GM19328 (cell line): ENCODE measurements around the gene SLC24A3.
"Not testable (repeated sequence)": the region's sequence is repeated elsewhere in the genome, so short reads cannot be mapped to it uniquely, and the experiment has no call there.

ENCODE experiments used
- ATAC-seq: cut with Tn5 transposase; IDR thresholded peaks from one replicate; pipeline ENCODE4 v1.9.1; 2021; ENCODE audit warnings: mild to moderate bottlenecking, moderate library complexity; ENCODE audit not compliant: unreplicated experiment

The SLC24A3 gene

DNA sequence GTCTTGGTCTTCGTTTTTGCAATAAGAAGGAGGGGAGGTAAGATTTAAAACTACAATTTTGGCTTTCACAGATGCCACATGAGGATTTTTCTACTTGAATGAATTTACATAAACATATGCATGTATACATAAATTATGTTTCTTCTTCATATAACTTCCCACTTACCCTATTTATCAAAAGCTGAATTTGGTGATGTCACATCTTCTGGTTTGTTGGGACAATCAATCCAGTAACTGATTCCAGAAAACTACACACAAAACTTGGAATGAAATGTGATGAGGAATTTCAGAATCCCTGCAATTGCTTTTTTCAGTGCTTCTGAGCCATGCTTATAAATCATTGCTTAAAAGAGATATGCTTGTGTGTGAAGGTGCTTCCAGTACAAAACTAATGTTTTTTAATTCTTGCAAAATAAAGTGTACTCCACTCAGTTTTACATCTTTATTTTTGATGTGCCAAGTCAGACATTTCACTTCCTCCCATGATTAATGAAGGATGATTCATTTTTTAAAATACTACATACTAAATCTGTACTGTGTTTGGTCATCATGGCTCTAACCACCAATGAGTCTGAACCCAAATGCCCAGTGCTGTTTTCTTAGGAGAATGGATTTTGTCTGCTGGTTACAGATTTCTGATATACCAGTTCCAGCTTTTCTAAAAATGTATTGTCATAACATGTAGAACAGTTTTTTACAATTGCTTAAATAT is 513.5 kb downstream of the SLC24A3 start:
- ATAC-seq: no peak

DNA sequence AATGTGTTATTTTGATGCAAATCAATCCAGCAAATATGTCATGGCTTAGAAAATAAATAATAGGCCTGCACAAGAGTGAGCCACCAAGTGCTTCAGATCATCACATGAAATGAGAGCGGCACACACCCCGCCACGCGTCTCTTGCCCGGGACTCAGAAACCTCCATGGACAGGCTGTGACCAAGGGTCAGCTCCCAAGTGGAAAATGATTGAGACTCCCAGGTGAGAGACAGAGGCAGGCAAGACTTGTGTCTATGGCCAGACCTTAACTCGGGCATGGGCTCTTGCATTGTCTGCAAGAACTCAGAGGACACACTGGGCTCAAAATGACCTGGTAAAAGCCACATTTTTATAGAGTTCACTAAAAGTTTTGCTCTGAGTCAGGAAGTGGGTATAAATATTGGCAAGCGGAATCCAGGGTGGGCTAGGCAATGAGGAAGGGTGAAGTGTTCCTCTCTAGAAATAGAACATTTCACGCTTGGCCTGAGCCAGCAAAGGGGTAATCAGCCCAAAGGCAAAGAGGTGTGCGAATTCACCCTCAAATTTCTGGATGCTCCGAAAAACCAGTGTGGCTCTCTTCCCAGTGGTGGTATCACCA is 514.9 kb downstream of the SLC24A3 start:
- no peak for ATAC-seq

DNA sequence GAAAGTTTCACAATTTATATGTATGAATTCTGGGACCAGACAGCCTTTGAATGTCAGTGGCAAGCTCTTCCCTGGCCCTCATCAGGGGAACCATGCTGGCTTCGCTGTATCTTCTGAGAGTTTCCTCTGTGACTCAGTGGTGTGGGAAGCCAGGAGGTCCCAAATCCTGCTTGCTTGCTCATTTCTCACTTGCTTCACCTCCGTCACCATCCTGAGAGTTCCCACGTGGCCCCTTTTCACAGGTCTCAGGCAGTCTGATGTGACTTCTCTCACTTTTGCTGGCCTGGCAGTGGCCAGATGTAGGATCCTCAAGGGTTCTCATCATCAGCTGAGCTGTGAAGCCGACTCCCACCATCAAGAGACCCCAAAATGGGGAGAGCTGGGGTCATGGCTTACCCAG is 517.2 kb downstream of the SLC24A3 start:
- no peak for ATAC-seq

DNA sequence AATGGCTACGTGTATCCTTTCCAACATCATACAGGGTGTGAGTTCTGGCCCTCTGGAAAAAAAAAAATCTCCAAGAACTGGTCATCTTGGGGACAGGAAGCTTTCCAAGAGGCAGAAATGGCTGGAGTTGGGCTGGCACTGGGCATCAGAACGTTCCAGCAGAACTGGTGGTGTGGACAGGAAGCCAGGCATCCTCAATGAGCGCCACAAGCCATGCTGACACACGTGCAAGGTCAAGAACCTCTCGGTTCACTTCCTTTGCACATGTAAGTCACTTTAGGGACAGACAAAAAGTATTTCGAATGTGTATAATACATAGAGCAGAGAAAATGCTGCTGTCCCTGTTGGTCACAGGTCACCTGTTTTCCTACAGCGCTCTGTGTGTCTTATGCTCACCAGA is 518.3 kb downstream of the SLC24A3 start:
- ATAC-seq: no peak

DNA sequence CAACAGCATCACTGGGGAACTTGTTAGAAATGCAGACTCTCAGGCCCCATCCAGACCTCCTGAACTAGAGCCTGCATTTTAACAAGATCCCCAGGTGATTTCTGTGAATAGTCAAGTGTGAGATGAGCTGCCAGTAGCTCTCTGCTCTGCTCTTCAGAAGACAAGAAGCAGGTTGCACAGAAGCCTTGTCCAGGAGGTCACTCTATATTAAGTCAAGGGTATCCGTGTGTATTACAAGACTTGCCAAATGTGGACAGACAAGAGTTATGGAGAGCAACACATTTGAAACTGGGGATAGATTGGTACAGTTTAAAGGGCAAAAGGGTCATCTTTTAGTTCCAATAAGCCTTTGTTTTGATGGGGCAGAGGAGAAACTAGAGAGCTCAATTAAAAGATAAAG is 522.4 kb downstream of the SLC24A3 start:
- ATAC-seq: no peak

DNA sequence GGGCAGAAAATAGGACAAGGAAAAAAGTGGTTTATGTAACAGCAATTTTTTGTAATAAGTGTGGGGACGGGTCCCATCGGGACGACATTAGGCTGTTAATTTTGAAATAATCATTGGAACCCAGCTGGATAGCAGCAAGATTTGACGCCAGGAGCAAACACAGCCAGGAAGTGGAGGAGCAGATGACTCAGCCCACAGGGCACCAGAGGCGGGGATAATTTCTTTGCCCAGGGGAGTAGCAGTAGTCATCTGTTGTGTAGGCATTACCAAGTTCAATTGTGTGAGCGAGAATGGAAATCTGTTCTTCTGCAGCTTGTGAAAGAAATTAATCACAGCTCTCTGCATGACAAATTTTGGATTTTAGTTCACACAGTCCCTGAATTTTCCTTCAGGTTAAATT is 523.0 kb downstream of the SLC24A3 start:
- no peak for ATAC-seq

DNA sequence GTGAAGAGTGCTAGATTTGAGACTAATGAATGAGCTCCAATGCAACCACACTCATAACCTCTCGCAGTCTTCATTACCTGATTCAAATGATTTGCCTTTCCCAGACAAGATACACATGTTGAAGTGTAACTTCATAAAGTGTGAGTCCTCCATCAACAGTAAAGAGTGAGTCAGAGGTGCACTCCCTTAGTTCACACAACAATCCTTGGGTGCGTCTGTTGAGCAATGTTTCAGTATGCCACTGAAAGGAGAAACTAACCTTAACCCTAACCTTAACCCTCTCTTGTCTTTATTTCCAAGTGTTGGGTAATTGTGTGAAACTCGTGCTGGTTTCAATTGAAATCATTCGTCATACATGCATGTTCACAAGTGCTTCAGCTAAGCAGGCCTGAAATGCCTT is 524.6 kb downstream of the SLC24A3 start:
- no peak for ATAC-seq

DNA sequence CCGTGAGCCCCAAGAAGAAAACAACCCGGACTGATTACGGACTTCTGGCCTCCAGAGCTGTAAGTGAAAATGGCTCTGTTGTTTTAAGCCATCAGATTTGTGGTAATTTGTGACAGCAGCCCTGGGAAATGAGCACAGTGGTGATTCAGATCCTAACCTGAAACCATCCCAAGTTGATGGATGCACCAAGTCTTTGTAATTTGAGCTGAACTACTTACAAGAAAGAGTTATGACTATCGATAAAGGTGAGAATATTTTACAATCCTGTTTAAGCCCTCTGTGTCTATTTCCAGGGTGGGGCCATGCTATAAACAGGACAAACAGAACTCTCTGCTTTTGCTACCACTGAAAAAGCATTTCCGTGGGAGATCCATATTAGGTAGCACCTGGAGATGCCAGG is 526.5 kb downstream of the SLC24A3 start:
- ATAC-seq: no peak

DNA sequence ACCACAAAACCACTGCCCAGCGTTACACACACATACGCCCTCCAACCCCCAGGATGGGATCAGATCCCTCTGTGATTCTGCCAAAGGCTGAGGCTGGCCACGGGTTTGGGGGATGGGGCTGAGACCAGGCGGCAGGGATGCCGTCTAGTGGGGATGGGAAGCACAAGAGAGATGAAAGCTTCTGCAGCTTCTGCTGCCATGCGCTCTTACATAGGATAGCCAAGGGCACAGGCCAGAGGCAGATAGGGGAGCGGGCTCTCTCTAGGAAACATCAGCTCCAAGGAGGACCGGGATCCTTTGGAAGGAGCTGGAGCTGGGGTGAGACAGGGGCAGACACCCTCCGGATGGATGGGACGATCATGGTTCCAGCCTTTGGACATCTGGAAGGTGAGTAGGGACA is 526.9 kb downstream of the SLC24A3 start:
- no peak for ATAC-seq

DNA sequence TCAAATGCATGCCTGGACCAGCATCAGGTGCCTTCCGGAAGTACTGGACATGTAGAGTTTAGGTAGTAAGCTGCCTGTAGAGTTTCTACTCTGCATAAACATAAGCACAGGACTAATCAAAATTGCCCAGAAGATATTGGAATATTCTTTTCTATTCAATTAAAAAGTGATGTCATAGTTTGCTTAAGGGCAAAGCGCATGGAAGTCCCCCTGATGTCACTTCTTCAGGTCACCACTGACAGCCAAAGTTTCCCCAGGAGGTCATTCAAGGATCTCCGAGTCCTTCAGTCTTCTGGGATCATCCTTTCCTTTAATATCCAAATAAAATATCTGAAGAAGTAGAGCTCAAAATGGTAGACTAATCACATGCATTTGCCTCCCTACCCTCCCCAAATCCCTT is 528.1 kb downstream of the SLC24A3 start:
- ATAC-seq: no peak

DNA sequence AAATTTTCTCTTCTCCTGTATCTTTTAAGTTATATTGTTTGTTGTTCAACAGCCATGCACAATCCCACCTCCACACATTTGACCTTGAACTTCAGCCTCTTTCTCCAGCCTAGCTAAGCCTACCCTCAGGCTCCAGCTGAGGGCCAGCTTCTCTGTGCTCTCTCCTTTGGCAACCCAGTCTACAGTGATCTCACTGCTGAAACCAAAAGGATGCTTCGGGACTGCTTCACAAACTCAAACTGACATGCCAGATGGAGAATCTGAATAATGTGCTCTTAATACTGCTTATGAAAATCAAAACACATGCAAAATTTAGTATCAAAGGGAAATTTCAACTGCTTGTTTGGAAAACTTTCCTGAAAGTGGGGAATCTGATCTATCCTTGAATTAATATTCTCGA is 529.5 kb downstream of the SLC24A3 start:
- no peak for ATAC-seq

DNA sequence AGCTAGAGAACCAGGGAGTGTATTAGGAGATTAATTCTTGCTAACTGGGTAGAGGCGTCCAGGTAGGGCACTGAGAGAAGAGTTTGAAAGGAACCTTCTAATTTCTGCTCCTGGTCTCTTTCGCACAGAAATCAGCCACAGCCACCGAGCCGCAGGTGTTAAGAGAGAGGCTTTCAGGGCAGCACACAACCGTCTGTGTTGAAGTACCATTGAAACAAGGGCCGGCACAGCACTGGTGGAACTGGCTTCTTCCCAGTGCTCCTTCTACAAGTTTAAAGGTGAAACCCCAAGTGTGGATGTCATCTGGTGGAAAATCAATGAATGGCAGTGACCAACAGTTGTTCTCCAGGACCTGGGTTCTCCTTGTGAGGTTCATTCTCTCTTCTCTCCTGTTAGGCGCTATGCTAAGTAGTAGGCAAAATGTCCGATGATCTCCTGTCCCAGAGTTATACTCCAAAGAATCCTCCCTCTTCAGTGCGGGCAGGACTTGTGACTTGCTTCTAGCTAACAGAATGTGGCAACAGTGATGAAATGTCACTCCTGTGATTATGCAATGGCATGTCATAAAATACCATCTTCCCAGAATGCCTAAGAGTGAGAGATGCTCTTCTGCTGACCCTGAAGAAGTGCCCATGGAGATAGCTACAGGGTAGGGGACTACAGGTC is 530.7 kb downstream of the SLC24A3 start:
- ATAC-seq: no peak

DNA sequence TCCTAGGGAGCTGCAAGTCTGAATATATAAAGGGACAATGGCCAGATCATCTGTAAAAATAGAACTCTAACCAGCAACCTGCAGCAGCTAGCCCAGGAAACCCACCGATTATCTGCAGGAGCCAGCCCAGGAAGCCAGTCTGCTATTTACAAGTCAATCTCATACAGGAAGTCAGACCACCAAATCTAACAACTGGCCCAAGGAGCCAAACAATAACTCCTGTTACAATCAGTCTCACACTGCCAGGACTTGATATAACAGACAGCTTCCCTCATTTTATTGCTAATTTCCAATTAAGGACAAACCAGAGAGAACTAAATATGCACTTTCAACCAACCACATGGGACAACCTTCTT is 531.2 kb downstream of the SLC24A3 start:
- no peak for ATAC-seq

DNA sequence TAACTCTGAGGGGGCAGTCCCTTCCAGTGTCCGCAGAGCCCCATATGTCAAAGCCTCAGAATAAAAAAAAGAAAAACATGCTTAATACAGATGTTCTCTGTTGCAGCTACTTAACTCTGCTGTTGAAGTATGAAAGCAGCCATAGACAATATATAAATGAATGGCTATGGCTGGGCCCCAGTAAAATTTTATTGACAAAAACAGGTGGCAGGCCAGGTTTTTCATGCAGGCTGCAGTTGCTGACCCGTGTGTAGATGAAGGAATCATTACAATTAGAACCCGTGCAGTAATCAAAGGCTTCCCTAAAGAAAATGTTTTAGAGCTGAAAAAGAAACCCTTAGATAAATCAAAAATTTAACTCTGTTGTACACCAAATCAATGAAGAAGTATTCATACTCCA is 532.7 kb downstream of the SLC24A3 start:
- ATAC-seq: no peak

DNA sequence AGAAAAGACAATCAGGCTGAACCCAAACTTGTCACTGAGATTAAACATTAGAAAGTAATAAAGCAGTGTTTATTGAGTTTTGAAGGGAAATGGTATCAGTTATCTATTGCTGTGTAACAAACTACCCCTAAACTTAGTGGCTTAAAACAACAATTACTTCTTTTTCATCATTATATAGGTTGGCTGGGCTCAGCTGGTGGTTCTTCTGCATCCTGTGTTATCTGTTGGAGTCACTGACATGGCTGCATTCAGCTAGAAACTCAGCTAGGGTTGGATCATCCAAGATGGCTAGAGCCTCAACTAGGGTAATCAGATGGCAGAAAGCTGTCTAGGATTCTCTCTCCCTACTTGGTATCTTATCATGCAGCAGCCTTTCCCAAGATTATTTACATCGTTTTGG is 533.1 kb downstream of the SLC24A3 start:
- no peak for ATAC-seq

DNA sequence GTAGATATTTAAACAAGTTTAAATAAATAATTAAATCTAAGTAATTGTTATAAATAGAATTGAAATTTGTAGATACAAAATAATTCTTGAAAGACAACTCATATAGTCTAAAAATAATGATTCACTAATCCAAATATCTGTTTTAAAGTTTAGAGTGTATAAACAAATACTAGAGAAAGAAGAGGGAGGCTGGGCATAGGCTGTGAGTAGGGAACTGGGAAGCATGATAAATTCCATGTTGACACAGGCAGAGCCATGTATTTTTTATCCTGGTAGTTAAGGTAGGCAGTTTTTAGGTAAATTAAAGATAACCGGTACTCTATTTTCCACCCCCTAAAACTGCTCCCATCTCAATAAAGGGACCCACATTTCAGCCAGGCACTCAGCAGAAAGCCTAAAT is 534.0 kb downstream of the SLC24A3 start:
- no peak for ATAC-seq

DNA sequence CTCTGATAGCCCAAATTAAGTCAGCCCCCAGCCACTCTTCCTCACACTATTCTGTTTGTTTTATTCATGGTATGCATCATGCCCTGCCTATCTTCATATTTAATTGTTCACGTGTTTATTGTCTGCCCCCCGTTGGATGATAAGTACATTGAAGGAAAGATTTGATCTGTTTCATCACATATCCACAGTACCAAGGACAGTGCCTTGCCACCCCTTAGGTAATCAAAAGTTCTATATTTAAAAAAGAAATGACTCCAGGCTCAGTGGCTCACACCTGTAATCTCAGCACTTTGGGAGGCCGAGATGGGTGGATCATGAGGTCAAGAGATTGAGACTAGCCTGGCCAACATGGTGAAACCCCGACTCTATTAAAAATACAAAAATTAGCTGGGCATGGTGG is 535.5 kb downstream of the SLC24A3 start:
- no peak for ATAC-seq

DNA sequence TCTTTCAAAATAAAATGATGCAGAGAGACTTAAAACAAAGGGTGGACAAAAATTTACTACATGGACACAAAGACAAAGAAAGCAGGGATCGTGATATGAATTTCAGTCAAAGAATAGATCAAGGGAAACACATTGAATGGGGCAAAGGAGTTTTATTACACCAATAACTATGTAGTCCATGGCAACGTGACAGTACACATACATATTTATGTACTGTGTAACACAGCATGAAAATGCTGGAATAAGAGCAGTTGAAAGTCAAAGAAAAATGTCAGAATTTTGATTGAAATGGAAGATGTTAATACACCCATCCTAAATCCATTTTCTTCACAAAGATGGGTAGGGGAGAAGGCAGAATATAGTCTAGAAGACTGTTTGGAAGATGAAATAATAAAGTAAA is 536.2 kb downstream of the SLC24A3 start:
- ATAC-seq: no peak

DNA sequence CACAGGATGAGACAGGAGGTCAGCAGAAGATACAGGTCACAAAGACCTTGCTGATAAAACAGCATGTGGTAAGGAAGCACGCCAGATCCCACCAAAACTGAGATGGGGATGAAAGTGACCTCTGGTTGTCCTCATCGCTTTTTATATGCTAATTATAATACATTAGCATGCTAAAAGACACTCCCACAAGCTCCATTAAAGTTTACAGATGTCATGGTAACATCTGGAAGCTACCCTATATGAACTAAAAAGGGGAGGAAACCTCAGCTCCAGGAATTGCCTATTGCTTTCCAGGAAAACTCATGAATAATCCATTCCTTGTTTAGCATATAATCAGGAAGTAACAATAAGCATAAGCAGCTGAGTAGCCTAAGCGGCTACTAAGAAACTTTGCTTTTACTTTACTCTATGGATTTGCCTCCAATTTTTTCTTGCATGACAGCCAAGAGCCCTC is 537.2 kb downstream of the SLC24A3 start:
- no peak for ATAC-seq

DNA sequence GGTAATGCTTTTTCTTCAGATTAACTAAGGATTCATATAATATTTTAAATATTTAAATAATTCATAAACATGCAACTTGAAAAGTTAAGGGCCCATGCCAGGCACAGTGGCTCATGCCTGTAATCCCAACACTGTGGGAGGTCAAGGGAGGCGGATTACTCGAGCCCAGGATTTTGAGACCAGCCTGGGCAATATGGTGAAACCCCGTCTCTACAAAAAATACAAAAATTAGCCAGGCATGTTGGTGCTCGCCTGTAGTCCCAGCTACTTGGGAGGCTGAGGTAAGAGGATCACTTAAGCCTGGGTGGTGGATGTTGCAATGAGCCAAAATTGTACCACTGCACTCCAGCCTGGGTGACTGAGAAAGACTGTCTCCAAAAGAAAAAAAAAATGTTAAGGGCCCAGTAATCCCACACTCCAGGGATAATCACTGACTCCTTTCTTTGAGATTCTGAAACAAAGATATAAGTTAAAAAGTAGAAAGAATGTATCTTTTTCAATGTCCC is 537.7 kb downstream of the SLC24A3 start:
- ATAC-seq: no peak

DNA sequence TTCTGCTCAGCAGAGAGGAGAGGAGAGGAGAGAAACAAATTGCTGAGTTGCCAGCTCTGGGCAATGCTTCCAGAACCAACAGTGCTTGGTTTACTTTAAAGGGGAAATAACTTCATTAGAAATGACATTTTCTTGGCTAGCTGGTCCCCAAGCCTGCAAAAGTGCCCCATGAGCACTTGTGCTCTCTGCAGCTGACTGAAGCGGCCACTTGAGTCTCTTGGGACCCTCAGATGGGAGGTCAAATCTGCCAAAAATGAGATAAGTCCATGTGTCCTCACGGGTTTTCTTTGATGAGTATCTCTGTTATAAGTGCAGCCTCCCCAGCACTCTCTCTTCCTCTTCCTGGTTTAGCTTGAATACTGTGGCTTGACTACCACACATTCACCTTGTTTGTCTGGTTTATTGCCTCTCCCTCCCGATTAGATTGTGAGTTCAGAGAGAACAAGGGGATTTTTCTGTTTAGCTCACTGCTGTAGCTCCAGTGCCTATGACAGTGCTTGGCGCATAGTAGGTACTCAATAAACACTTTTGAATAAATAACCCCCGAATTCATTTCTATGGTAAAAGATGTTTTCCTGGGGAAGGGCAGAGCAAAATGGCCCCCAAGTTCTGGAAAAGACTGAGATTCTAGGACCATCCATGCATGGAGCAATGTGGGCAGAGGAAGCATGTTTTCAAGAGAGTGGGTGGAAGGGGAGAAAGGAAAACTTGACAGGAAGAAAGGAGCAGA is 538.6 kb downstream of the SLC24A3 start:
- no peak for ATAC-seq

DNA sequence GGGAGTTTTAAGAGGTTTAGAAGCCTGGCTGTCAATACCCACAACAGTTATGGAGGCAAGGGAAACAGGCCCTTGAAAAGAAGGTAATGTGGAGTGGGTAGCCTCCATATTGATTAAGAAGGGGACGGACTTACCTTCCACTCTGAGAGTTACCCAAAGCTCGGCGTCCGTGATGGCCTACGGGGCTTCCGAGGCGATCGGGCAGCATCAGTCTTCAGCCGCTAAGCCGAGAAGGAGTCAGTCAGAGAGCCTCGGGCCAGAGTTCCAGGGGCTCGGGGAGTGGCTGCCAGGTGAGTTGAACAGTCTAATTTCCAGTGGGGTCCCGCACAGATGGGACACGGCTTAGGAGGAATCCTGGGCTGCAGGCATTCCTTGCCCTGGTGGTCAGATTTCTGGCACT is 541.8 kb downstream of the SLC24A3 start:
- ATAC-seq: not testable (repeated sequence)
